HG03520 (cell line): ENCODE data around the gene KRTAP10-7.
"Not testable (repeated sequence)": the region's sequence is repeated elsewhere in the genome, so short reads cannot be mapped to it uniquely, and the experiment has no call there.

Experiments
- ATAC-seq: cut with Tn5 transposase; IDR thresholded peaks from one replicate; pipeline ENCODE4 v1.9.1; 2021; ENCODE audit warnings: mild to moderate bottlenecking, moderate library complexity; ENCODE audit not compliant: unreplicated experiment

Gene KRTAP10-7

DNA sequence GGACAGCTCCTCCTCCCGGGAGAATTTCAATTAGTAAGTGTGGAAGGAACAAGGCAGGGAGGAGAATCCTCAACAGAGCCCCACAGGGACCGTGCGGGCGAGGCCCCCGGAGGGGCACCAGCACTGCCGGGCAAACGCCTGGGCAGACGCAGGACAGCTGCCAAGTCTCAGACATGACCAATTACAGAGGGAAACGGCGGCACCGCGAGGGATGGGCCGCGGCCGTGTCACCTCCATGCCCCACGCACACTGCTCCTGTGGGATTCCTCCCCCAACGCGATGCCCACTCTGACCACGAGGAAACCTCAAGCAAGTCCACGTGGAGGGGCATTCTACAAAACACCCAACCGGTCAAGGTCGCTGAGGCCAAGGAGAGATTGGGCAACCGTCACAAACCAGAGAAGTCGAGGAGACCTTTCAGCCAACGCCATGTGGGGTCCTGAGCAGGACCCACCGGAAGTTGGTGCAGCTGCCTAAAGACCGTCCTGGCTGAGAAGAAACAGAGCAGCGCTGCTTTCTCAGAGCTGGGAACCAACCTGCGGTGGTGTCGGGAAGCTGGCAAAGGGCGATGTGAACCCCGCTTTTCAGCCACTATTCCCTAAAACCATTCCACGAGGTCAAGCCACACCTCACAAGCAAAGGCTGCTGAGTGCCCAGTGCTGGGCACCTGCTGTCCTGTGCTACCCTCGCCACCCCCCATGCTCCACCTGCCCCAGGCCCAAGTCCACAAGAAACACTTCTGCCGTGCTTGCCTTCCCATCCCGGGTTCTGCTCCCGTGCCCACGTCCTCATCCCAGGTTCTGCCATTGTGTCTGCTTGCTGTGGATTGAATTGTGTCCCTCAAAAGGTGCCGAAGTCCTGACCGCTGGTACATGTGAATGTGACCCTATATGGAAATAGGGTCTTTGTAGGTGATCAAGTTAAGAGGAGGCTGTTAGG, 28.3 kb upstream of the KRTAP10-7 start:
- no peak for ATAC-seq

DNA sequence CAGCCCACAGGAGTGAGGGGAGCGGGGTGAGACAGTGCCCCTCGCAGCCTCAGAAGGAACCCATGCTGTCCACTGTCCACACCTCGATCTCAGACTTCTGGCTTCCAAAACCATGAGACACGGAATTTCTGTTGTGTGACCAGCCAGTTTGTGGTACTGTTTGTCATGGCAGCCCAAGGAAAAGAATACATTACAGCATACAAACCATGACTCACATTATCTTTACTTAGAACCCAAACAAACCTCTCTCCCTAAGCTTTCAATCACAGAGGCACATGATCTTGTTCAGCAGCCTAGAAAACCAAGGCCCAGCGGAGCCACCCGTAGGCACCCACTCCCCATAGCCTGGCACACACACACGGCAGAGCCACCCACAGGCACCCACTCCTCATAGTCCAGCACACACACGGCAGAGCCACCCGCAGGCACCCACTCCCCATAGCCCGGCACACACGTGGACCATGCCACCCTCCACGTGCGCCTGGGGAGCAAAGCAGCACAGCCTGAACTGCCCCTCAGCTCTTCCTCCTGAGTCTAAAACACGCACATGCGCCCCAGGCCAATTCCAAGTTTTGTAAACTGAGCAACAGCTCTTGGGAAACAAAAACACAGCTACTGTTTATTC, 27.3 kb upstream of the KRTAP10-7 start:
- no peak for ATAC-seq

DNA sequence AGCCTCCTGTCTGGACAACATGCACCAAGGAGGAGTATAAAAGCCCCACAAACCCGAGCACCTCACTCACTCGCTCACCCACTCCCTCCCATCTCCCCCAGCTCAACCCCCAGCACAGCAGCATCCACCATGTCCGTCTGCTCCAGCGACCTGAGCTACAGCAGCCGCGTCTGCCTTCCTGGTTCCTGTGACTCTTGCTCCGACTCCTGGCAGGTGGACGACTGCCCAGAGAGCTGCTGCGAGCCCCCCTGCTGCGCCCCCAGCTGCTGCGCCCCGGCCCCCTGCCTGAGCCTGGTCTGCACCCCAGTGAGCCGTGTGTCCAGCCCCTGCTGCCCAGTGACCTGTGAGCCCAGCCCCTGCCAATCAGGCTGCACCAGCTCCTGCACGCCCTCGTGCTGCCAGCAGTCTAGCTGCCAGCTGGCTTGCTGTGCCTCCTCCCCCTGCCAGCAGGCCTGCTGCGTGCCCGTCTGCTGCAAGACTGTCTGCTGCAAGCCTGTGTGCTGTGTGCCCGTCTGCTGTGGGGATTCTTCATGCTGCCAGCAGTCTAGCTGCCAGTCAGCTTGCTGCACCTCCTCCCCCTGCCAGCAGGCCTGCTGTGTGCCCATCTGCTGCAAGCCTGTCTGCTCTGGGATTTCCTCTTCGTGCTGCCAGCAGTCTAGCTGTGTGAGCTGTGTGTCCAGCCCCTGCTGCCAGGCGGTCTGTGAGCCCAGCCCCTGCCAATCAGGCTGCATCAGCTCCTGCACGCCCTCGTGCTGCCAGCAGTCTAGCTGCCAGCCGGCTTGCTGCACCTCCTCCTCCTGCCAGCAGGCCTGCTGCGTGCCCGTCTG, 26.6 kb upstream of the KRTAP10-7 start, which contains the start of gene KRTAP10-4:
Gene KRTAP10-4 (plus strand): TSS at position 100 of the 827 bp plus-strand sequence. CDS start 30 bp downstream, at position 130.
- not testable (repeated sequence) for ATAC-seq

GRCh38 chr21:44574457-44575306, 25.7 kb upstream of the KRTAP10-7 start:
- no peak for ATAC-seq

DNA sequence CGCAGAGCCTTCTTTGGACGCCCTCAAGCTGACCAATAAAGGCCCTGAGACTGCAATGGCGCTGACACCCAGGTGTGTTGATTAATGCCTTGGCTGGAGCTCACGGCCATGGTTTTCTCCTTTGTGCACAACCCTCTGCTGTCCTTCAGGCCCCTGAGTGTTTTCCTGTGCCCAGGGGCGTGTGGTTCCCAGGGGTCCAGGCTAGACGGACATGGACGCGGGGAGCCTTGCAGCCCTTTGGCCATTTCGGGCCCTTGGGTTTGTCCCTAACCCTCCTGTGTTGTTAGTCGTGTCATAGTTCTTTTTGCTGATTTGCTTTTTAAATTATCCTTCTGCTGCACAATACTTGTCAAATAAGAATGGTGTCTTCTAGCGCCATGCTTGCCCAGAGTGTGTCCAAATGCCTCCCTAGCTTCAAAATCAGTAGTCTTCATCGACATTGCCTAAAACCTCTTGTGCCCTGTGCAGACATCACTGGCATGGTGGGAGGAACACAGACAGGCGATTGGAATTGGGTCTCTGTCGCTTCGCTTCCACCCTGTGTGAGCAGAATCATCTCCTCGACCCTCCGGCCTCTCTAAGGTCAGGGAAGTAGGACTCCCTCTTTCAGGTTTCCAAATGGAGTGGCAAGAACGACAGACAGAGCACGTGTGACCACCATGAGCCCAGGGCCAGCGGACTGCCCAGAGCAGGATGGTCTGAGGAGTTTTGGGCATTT, 24.9 kb upstream of the KRTAP10-7 start:
- ATAC-seq = no peak

DNA sequence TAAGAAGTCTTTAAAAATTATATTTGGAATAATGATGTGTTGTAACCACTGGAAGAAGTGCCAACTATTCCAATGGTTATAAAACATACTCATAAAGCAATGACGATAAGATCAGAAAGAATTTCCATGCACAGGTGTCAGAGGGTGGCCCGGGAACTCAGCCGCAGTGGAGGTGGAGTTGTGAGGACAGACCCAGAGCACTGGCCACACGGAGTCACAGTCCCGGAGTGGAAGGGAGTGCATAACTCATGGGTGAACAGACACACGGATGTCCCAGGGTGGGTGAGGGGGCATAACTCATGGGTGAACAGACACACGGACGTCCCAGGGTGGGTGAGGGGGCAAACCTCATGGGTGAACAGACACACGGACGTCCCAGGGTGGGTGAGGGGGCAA, 24.4 kb upstream of the KRTAP10-7 start:
- no peak for ATAC-seq

GRCh38 chr21:44578371-44579055, 21.9 kb upstream of the KRTAP10-7 start:
- ATAC-seq = no peak

DNA sequence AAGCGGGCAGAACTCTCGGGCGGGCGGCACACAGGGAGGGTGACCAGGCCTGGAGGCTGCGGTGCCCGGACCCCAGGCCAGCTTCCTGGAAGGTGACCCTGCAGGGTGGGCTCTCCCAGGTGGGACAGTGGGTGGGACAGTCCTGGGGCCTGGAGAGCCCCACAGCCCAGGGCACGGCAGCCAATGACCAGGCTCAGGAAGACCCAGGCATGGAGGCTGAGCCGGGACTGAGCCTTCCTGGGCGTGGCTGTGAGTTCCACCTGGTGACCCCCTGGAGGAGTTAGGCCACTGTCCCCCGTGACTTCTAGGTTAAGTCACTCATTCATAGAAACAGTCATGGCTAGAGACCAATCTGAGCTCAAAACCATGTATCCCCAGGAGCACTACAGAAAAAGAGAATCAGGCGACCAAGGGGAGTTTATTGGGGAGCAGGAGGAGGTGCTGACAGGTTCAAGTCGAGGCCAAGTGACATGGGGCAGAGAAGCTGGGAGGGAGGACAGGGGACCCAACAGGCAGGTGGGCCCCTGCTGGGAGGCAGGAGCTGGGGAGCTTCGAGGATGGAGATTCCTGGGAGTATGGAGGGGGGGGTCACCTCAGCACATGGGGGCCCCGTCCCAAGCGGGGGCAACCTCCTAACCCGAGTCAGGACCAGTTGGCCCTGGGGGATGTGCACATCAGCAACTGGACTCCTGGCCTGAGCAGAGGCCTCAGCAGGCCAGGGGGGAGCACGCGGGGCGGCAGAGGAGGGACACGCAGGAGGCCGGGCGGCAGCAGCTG, 21.2 kb upstream of the KRTAP10-7 start:
- ATAC-seq = no peak

- no peak for ATAC-seq
Measured at GRCh38 chr21:44579833-44580144, 20.6 kb upstream of the KRTAP10-7 start.

DNA sequence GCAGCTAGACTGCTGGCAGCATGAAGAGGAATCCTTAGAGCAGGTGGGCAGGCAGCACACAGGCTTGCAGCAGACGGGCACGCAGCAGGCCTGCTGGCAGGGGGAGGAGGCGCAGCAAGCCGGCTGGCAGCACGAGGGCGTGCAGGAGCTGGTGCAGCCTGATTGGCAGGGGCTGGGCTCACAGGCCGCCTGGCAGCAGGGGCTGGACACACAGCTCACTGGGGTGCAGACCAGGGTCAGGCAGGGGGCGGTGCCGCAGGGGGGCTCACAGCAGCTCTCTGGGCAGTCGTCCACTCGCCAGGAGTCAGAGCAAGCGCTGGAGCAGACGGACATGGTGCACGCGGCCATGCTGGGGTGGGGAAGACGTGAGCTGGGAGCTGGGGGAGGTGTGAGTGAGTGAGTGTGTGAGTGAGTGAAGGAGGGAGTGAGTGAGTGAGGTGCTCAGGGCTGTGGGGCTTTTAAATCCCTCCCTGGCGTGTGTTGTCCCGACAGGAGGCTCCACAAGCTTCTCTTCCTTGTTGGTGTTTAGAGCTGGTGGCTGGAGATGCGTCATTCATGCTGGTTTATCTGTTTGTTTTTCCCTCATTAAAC, 20.1 kb upstream of the KRTAP10-7 start, which contains the start of gene KRTAP10-5:
Gene KRTAP10-5 (minus strand): TSS at position 374 of the 591 bp plus-strand sequence. CDS start 26 bp downstream, at position 348.
- ATAC-seq = not testable (repeated sequence)

- no peak for ATAC-seq
Measured at GRCh38 chr21:44581158-44581557, 19.2 kb upstream of the KRTAP10-7 start.

DNA sequence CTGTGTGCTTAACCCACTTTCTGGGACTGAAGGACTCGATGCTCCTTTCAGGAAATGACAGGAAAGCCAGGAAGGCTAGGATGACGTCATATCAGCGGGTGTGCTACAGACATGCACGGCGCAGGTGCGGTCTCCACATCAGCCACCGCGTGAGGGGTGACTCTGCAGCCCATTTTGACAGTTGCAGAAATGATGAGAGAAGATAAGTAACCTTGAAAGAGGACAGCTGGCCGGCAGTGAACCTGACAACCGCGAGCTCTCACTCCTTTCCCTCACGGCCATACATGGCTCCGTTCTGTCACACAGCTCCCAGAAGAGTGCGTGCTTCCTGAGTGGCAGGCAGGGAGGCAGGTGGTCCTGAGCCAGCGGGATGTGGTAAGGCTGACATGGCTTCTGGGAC, 18.3 kb upstream of the KRTAP10-7 start:
- no peak for ATAC-seq

- ATAC-seq = no peak
Measured at GRCh38 chr21:44583089-44583799, 17.2 kb upstream of the KRTAP10-7 start.

DNA sequence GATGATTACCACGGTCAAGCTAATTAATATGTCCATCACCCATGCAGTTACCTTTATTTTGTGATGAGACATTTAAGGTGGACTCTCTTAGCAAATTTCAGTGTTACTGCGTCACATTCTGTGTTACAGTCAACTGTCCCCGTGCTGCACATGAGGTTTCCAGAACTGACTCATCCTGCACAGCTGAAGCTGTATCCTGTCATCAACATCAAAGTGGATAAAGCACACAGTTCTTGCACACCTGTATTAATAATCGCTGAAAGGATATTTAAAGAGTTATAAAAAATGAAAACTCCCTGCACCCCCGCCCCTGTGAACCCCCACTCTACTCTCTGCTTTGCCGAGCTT, 16.6 kb upstream of the KRTAP10-7 start:
- no peak for ATAC-seq

- ATAC-seq = no peak
Measured at GRCh38 chr21:44585892-44586291, 14.5 kb upstream of the KRTAP10-7 start.

DNA sequence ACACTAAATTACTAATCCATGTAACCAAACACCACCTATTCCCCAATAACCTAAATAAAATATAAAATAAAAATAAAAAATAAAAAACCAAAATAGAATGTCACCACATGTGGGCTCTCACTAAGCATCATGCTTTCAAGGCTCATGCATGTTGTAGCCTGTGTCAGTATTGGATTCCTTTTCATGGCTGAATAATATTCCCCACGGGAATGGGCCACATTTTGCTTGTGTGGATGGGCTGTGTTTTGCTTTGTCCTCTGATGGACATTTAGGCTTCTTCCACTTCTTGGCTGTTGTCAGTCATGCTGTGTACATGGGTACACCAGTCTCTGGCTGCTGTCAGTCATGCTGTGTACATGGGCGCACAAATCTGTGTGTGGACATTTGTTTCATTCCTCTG, 11.3 kb upstream of the KRTAP10-7 start:
- no peak for ATAC-seq

DNA sequence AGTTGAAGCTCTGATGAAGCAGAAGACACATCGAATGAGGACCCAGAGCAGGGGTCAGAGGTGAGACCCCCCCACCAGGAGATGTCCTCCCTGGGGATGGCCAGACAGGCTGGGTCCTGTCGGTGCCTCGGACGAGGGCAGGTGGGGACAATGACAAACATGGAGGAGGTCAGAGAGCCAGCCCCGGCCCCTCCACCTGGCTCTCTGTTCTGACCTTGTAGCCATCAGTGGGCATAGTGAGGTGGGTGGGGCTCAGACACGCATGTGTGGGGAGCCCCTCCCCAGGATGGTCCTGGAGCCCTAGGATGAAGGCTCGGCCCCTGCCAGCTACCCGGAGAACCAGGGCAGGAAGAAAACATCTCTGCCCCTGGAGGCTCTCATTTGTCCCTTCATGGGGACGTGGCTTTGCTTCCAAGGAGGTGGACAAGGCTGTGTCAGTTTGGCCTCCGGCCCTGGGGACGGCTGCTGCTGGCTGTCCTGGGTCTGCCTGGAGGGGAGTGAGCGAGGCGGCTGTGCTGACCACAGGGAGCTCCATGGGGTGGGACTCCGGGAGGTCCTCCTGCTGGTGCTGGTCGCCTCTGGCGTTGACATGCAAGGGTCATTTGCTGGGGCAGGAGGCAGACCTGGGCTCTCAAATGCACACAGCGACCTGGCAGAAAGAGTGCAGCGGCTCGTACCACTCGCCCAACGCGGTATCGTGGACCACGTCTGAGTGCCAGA, 10.7 kb upstream of the KRTAP10-7 start:
- no peak for ATAC-seq
